ENCODE measurements around the gene CARD16.

GRCh38 chr11:104995001-104995408 is 50.1 kb downstream of the CARD16 start:
- TF ChIP-seq REST (IDR thresholded peaks at IDR 0.05; ENCODE audit: insufficient replicate concordance, low read depth) (no peak), CTCF (IDR thresholded peaks at IDR 0.05; ENCODE audit: insufficient read depth, low read length) (no peak), POLR2AphosphoS5 (IDR thresholded peaks at IDR 0.05; ENCODE audit: low read depth) (no peak), GABPA (IDR thresholded peaks at IDR 0.05; ENCODE audit: low read depth) (no peak)

Data from HL-60 (cell line).